ENCODE measurements around the gene MIPOL1. TPM values are rescaled to one million over a fixed set of nuclear protein-coding genes. Genes with fewer than 3 reads are reported as not detected.

MIPOL1 gene
- total RNA-seq, 1 experiment from 2014 or later = 15.4 TPM

- Histone ChIP-seq H4K20me1 (ENCODE audit: insufficient read depth) (no peaks in the 10 kb centered on the region), H3K4me2 (ENCODE audit: low read length) (no peak overlapping the region), H3K9me2 (ENCODE audit: insufficient read depth) (no peaks in the 10 kb centered on the region), H3K9ac (ENCODE audit: low read length) (no peak overlapping the region), H3K9me3 (ENCODE audit: control insufficient read depth in 1 of 2, insufficient read depth in 1 of 2, low read depth in 1 of 2, low read length in 2 of 2) (no peaks in the 10 kb centered on the region), H3K4me1 (ENCODE audit: control insufficient read depth in 1 of 2, insufficient read depth in 2 of 2, low read length in 2 of 2) (peaks cover 6% of the 10 kb centered on the region in 2 experiments), H3K27ac (ENCODE audit: low read depth, low read length) (no peak overlapping the region), H3K4me3 (replicated peaks in 1 of 2; ENCODE audit: low read depth in 1 of 2, low read length in 2 of 2) (no peak overlapping the region), H3K27me3 (ENCODE audit: insufficient read depth, low read length) (no peaks in the 10 kb centered on the region), H3K36me3 (ENCODE audit: control insufficient read depth in 1 of 2, insufficient read depth in 2 of 2, low read length in 2 of 2) (no peaks in the 10 kb centered on the region), H2AFZ (ENCODE audit: low read depth, low read length, poor library complexity, severe bottlenecking) (no peak overlapping the region), H3K79me2 (ENCODE audit: insufficient read depth, low read length) (peaks cover 5% of the 10 kb centered on the region; the same call in 1 of the 2 replicates)
- ChIA-PET CTCF (no interaction called here), RAD21 (ENCODE audit: low non-redundant PET in 1 of 2, low total read pairs in 2 of 2, uncharacterized antibody in 2 of 2, unreplicated experiment in 2 of 2) (no interaction called here), POLR2A (interaction anchor here (0.7 kb wide), 1 partner anchor 523 kb away, joined by 3 read pairs; no protein-coding TSS in a partner anchor)
- DNase-seq (ENCODE audit: low read depth, low spot score) (no peak), ATAC-seq (no peak)
- no peak for TF ChIP-seq EZH2 (IDR thresholded peaks at IDR 0.05)
- no peak for TF ChIP-seq YY1 (IDR thresholded peaks at IDR 0.05; ENCODE audit: extremely low read depth, insufficient replicate concordance, low read depth, low read length)
- no peak for TF ChIP-seq EZH2phosphoT487 (IDR thresholded peaks at IDR 0.05; ENCODE audit: borderline replicate concordance)
- TF ChIP-seq JUND (IDR thresholded peaks at IDR 0.05) = no peak
- no peak for TF ChIP-seq ZNF274 (IDR thresholded peaks at IDR 0.05; ENCODE audit: low read depth, low read length)
- no peak for TF ChIP-seq POLR2AphosphoS5 (IDR thresholded peaks at IDR 0.05; ENCODE audit: low read depth, low read length)
- intact Hi-C loops (cut with micrococcal nuclease) = no loop called here
- no TSS peak for BruUV-seq (replicated peaks)
Measured at GRCh38 chr14:37168721-37169120, 29.0 kb upstream of the MIPOL1 start.

GRCh38 chr14:37170237-37170636, 27.5 kb upstream of the MIPOL1 start:
- H3K36me3 ChIP-seq (ENCODE audit: control insufficient read depth in 1 of 2, insufficient read depth in 2 of 2, low read length in 2 of 2) = no peaks in the 10 kb centered on the region
- H3K9ac ChIP-seq (ENCODE audit: low read length) = no peak overlapping the region
- H2AFZ ChIP-seq (ENCODE audit: low read depth, low read length, poor library complexity, severe bottlenecking) = no peak overlapping the region
- no peak for DNase-seq (ENCODE audit: low read depth, low spot score)
- no peak overlapping the region for H3K27ac ChIP-seq (ENCODE audit: low read depth, low read length)
- H4K20me1 ChIP-seq (ENCODE audit: insufficient read depth) = no peaks in the 10 kb centered on the region
- intact Hi-C loops (cut with micrococcal nuclease) = no loop called here
- H3K4me2 ChIP-seq (ENCODE audit: low read length) = no peak overlapping the region
- peaks cover 5% of the 10 kb centered on the region; the same call in 1 of the 2 replicates for H3K79me2 ChIP-seq (ENCODE audit: insufficient read depth, low read length)
- H3K4me1 ChIP-seq (ENCODE audit: control insufficient read depth in 1 of 2, insufficient read depth in 2 of 2, low read length in 2 of 2) = peaks cover 6% of the 10 kb centered on the region in 2 experiments
- H3K4me3 ChIP-seq (replicated peaks in 1 of 2; ENCODE audit: low read depth in 1 of 2, low read length in 2 of 2) = no peak overlapping the region
- no peaks in the 10 kb centered on the region for H3K9me3 ChIP-seq (ENCODE audit: control insufficient read depth in 1 of 2, insufficient read depth in 1 of 2, low read depth in 1 of 2, low read length in 2 of 2)
- no peak for ATAC-seq
- ChIA-PET POLR2A (no interaction called here), RAD21 (ENCODE audit: low non-redundant PET in 1 of 2, low total read pairs in 2 of 2, uncharacterized antibody in 2 of 2, unreplicated experiment in 2 of 2) (no interaction called here), CTCF (no interaction called here)
- BruUV-seq (replicated peaks) = no TSS peak
- no peaks in the 10 kb centered on the region for H3K9me2 ChIP-seq (ENCODE audit: insufficient read depth)
- H3K27me3 ChIP-seq (ENCODE audit: insufficient read depth, low read length) = no peaks in the 10 kb centered on the region
- no peak for TF ChIP-seq ATF3 (IDR thresholded peaks at IDR 0.05)
- no peak for TF ChIP-seq SRF (IDR thresholded peaks at IDR 0.05; ENCODE audit: low read depth)
- no peak for TF ChIP-seq EZH2phosphoT487 (IDR thresholded peaks at IDR 0.05; ENCODE audit: borderline replicate concordance)
- TF ChIP-seq POLR2A (IDR thresholded peaks at IDR 0.05; ENCODE audit: borderline replicate concordance, extremely low read depth, insufficient read depth, insufficient read length) = no peak
- TF ChIP-seq SP1 (IDR thresholded peaks at IDR 0.05; ENCODE audit: low read depth) = no peak
- no peak for TF ChIP-seq CBX3 (IDR thresholded peaks at IDR 0.05; ENCODE audit: low read depth)
- TF ChIP-seq ZFX (IDR thresholded peaks at IDR 0.05) = no peak
- no peak for TF ChIP-seq EGR1 (IDR thresholded peaks at IDR 0.05; ENCODE audit: low read depth)
- TF ChIP-seq MAX (IDR thresholded peaks at IDR 0.05) = no peak
- TF ChIP-seq POLR2AphosphoS5 (IDR thresholded peaks at IDR 0.05; ENCODE audit: low read depth, low read length) = no peak
- TF ChIP-seq TCF7L2 (IDR thresholded peaks at IDR 0.05; ENCODE audit: borderline replicate concordance, extremely low read depth, insufficient read depth, insufficient read length) = no peak
- TF ChIP-seq CTCF (IDR thresholded peaks at IDR 0.05 in 2 of 3, conservative IDR thresholded peaks at IDR 0.05 in 1 of 3; ENCODE audit: borderline replicate concordance in 1 of 3, insufficient read depth in 1 of 3, low read depth in 2 of 3, low read length in 2 of 3) = no peak
- no peak for TF ChIP-seq CEBPB (IDR thresholded peaks at IDR 0.05; ENCODE audit: low read depth)
- no peak for TF ChIP-seq ZNF274 (IDR thresholded peaks at IDR 0.05; ENCODE audit: low read depth, low read length)
- TF ChIP-seq ZBTB33 (IDR thresholded peaks at IDR 0.05; ENCODE audit: extremely low read depth, insufficient replicate concordance, low read length) = no peak
- TF ChIP-seq JUND (IDR thresholded peaks at IDR 0.05) = no peak

All from HCT116 (cell line).